Choroid plexus epithelial cell (primary cell): ENCODE results near the gene SETD7.
A peak's percentile ranks its signal among the peaks of the same experiment; 100 is the strongest.

ENCODE experiments used
- DNase-seq: peaks from one replicate; pipeline ENCODE4 v3.0.0-alpha.2; 2010; ENCODE audit warnings: low read depth
- H3K4me3 ChIP-seq: 2 replicates; pipeline ENCODE4 v1.5.1; 2011; ENCODE audit warnings: low read depth, mild to moderate bottlenecking, control low read depth, low read length, moderate library complexity
- TF ChIP-seq, protein P1 (sequence below): conservative IDR thresholded peaks from 2 replicates; pipeline ENCODE4 v1.5.1; 2011; ENCODE audit warnings: low read depth, mild to moderate bottlenecking, control low read depth, inconsistent platforms, low read length, moderate library complexity

The SETD7 gene

GRCh38 chr4:139562839-139563238 lies 6.8 kb upstream of the SETD7 start:
- no peak for DNase-seq
- TF ChIP-seq, protein P1, sequence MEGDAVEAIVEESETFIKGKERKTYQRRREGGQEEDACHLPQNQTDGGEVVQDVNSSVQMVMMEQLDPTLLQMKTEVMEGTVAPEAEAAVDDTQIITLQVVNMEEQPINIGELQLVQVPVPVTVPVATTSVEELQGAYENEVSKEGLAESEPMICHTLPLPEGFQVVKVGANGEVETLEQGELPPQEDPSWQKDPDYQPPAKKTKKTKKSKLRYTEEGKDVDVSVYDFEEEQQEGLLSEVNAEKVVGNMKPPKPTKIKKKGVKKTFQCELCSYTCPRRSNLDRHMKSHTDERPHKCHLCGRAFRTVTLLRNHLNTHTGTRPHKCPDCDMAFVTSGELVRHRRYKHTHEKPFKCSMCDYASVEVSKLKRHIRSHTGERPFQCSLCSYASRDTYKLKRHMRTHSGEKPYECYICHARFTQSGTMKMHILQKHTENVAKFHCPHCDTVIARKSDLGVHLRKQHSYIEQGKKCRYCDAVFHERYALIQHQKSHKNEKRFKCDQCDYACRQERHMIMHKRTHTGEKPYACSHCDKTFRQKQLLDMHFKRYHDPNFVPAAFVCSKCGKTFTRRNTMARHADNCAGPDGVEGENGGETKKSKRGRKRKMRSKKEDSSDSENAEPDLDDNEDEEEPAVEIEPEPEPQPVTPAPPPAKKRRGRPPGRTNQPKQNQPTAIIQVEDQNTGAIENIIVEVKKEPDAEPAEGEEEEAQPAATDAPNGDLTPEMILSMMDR = no peak
- no peak overlapping the region for H3K4me3 ChIP-seq

DNA sequence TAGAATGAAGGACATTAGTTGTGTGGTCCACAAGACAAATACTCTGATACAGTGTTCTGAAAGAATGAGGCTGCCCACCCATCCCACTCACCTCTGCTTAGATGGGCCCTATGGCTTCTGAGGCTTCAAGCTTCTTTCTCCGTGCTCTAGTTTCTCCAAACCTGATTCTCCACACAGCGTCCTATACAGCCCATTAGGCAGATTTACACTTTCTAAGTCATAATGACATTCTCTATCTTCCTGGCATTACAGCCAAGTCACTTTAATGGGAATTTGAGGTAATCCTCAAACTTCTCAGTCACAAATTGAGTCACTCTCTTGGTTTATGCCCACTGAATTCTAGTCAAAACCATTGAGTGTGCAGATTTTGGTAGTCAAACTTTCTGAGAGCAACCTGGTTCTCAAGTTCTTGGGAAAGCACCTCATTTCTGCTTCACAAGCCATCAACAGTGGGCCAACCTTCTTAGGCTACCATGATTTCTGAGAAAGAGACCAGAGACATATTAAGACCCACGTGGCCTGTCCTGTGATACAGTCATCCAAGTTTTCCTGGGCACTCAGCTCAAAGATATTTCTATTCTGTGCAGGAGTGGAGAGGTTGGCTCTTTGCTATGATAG lies 6.2 kb upstream of the SETD7 start:
- no peak overlapping the region for H3K4me3 ChIP-seq
- no peak for DNase-seq
- TF ChIP-seq, protein P1 = no peak

DNA sequence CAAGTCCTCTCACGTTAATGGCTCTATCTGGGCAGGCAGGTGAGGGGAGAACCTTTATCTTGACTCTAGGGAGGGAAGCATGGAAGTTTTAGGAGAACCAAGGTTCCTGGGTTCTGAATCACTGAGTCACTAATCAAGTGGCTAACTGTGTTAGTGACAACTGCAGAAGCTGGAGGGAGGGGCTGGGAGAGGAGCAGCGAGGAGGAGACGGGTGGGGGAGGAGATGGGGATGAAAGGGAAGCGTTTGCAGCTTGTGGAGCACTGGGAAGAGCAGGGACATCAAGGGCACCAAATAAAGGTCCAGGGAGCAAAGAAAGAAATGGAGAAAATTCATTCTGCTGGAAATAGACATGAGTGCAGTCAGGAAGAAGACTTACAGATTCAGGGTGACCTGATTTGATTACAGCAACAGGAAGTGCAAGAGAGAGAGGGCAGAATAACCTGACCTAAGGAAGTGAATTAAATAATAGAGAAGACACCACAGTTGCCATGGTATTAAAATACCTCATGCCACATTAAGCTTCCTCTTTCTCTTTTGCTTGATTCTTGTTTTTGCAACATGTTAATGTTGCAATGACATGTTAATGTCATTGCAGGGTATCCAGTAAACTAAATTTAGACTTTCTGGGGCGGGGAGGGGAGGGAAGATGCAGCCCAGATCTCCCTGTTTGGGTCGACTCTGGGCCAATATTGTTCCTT lies 4.5 kb upstream of the SETD7 start:
- peak; percentile 30 for DNase-seq
- H3K4me3 ChIP-seq = no peak overlapping the region
- TF ChIP-seq, protein P1 = no peak

GRCh38 chr4:139559687-139560086 lies 3.7 kb upstream of the SETD7 start:
- TF ChIP-seq, protein P1 = no peak
- H3K4me3 ChIP-seq = no peak overlapping the region
- no peak for DNase-seq

DNA sequence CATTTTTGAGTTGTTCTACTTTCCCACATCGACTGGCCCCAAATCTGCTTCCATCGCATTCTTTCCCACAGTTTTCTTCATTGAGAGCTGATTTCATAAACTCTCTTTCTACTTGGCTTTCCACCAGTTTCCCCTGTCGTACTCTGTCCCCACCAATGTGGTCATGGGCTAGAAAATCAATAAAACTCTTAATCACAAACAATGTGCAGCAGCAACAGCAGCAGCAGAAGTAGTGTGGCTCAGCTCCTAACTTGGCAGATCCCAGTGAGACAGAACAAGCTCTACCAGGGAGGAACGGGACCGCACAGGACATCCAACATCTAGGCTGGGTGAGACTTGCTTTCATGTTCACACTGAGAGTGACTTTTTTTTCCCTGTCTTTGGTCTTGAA lies 3.1 kb upstream of the SETD7 start:
- DNase-seq = no peak
- TF ChIP-seq, protein P1 = no peak
- H3K4me3 ChIP-seq = no peak overlapping the region

DNA sequence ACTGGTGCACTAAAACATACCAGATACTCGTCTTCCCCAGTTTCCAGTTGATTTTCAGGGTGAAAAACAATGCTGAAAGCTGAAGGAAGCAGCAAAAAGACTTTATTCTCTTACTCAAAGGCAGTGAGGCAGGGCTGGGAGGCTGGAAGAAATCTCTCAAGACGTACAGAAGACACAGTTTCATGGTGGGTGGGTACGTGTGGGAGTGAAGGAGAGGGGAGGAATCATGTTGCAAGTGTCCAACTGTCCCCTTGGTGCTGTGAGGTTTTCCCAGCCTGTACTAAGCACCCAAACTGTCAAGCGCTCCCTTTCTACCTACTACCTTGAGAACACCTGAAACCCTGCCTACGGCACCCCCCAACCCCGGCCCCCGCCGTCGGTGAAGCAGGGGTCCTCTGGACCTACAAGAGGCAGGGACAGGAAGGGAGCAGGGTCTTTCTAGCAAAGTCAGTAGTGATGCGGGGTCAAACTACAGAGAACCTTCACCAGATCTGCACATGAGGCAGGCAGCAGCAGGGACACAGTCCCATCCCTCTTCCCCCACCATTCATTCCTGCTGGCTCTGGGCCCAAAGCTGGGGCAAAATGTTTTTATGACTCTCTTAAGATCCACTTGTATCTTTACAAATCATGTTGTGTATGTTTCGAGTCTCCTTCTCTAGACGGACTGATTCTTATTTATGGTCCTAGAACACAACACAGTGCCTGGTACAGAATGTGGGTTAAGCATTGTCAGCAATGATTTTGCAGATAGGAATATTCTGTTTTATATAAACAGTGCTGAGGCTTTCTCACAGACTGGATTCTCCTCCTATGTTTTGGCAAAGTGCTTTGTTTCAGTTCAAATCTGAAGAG lies 2.4 kb upstream of the SETD7 start:
- no peak overlapping the region for H3K4me3 ChIP-seq
- TF ChIP-seq, protein P1 = no peak
- no peak for DNase-seq
